GM18498 (cell line): ENCODE data around the gene CCDC30.

ENCODE experiments used
- ATAC-seq: cut with Tn5 transposase; IDR thresholded peaks from one replicate; pipeline ENCODE4 v1.9.1; 2021; ENCODE audit warnings: mild to moderate bottlenecking, moderate library complexity; ENCODE audit not compliant: unreplicated experiment

CCDC30 gene

DNA sequence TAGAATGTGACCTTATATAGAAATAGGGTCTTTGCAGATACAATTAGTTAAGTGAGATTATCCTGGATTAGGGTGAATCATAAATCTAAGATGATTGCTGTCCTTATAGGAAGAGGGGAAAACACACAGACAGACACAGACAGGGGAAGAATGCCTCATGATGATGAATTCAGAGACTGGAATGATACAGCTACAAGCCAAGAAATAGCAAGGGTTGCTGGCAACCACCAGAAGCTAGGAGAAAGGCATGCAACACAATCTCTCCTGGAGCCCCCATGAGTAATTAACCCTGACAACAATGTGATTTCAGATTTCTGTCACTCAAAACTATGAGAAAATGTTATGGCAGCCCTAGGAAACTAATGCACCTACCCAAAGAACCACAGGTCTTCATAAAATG, 176.0 kb downstream of the CCDC30 start:
- no peak for ATAC-seq

DNA sequence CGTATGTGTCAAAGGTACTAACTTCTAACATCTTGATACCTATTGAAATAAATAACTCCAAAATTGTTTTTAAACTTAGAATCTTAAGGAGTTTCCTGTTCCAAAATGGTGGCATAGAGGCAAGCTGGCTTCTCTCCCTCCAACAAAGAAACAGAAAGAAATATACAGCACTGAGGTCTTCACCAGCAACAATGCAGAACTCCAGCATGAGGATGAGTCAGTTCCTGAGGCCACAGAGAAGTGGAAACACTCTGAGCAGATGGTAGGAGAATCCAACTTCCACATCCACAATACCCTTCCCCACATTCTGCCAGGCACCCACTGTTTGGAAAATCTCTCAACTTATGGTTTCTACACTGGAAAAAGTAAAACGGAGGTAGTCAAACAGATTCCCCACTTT, 183.0 kb downstream of the CCDC30 start:
- ATAC-seq = no peak

DNA sequence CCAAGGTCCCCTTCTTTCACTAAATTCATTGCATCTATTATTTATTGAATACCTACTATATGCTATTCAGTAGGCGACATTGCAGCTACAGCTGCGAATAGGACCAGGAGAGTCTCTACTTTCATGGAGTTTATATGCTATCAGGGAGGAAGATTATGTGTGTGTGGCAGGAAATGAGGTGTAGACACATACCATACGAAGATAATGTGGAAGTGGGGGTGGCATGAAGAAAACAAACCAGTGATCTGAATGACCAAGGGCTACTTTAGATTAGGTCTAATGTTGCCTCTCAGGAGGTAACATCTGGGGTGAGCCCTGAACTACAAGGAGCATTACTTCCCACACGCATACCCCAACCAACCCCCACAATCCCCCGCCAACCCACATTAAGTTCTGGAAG, 194.1 kb downstream of the CCDC30 start:
- ATAC-seq = no peak

- peak; percentile 96 for ATAC-seq
Observed at GRCh38 chr1:42657981-42658876, 195.1 kb downstream of the CCDC30 start, which contains the start of gene PPIH. TSS of gene PPIH (plus strand) at chr1:42658423. CDS start at chr1:42658447, 24 bp downstream.

DNA sequence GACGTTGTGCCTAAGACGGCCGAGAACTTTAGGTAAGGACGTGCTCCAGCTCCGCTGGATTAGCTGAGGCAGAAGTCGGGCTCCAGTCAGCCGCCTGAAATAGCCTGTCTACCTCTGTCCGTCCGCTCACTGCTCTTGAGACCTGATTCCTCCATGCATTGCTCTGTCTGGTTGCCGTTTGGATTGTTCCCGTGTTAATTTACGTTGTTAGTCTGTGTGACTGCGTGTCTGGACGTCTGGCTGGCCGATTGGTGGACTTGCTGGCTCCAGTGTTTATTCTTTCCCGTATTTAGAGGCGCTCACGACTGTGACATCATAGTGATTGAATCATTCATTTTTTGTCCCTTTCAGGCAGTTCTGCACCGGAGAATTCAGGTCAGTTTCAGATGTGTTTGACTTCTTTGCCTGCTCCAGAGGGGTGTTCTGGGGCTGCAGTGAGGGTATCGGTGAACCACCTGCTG, 195.8 kb downstream of the CCDC30 start:
- no peak for ATAC-seq

GRCh38 chr1:42660907-42661500, 197.9 kb downstream of the CCDC30 start:
- ATAC-seq = no peak

DNA sequence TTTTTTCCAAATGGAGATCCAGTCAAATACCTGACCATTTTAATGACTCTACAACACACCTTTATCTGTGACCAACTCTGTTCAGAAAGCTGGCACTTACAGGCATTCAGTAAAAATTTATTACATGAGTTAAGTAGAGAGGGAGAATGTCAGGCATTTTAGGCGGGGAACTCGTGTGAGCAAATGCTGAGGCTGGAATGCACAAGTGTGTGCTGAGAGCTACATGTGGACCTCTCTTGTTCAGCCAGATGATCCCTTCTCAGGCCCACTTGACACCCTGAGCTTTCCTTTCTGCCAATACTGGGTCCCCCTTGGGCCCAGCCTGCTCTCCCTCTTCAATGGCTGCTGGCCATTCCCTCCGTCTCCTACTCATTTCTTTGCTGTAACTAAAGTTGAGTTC, 206.8 kb downstream of the CCDC30 start:
- no peak for ATAC-seq

DNA sequence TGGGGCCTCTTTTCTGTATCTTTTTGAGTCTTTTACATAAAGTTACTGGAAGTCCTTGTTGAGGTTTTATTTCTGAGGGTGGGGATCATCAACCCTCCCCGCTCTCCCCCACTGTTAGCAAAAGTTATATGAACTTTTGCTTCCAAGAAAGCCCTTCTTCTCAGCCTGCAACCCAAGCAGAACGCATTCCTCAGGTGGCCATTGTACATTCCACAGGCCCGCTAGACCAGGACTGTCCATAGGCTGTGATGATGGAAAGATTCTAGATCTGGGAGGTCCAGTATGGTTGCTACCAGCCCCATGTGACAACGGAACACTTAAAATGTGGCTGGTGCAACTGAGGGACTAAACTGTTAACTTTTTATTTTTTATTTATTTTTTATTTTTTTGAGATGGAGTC, 207.3 kb downstream of the CCDC30 start:
- ATAC-seq = no peak

GRCh38 chr1:42674214-42674613, 211.1 kb downstream of the CCDC30 start:
- ATAC-seq = no peak

- no peak for ATAC-seq
Observed at GRCh38 chr1:42674682-42675081, 211.6 kb downstream of the CCDC30 start.

GRCh38 chr1:42675467-42675866, 212.4 kb downstream of the CCDC30 start:
- no peak for ATAC-seq

- ATAC-seq = no peak
Observed at GRCh38 chr1:42676534-42677087, 213.5 kb downstream of the CCDC30 start.

DNA sequence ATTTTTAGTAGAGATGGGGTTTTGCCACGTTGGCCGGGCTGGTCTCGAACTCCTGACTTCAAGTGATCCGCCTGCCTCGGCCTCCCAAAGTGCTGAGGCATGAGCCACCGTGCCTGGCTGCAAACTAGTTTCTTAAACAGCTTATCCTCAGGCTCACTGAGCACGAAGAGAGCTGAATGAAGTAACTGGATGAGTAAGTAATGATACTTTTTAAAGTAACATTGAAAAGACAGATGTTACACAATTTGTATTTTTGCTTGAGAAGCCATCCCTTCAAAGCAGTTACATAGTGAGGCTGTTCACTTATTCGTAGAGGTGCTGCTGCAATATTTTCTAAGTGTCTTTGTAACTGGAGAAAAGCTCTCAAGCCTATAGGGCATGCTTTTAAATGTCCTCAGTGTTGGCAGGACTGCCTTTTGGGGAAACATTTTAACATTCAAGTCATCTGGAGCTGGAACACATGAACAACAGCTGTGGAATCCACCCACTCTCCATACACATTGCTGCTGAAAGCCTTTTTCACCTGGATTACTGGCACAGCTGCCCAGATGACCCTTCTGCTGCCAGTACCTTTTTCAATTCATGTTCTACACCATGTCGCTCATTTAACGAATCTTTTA, 216.4 kb downstream of the CCDC30 start:
- ATAC-seq = no peak

DNA sequence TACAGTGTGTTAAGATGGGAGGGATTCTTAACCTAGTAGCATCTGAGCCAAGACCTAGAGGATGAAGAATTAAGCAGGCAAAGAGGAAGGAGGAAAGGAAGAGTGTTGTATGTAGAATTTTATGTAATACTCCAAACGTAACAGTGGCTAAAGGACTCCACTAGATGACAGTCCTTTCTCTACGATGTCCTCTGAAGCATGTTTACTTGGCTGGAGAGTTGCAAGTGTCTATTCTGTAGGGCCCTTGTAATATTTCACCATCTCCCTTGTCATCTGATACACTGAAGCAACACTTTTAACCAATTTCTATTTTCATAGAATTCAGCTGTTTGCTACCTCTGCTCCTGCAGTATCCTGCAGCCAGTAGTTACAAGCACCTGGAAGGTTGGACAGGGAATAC, 217.0 kb downstream of the CCDC30 start:
- no peak for ATAC-seq

GRCh38 chr1:42680921-42681683, 218.0 kb downstream of the CCDC30 start:
- ATAC-seq = no peak

DNA sequence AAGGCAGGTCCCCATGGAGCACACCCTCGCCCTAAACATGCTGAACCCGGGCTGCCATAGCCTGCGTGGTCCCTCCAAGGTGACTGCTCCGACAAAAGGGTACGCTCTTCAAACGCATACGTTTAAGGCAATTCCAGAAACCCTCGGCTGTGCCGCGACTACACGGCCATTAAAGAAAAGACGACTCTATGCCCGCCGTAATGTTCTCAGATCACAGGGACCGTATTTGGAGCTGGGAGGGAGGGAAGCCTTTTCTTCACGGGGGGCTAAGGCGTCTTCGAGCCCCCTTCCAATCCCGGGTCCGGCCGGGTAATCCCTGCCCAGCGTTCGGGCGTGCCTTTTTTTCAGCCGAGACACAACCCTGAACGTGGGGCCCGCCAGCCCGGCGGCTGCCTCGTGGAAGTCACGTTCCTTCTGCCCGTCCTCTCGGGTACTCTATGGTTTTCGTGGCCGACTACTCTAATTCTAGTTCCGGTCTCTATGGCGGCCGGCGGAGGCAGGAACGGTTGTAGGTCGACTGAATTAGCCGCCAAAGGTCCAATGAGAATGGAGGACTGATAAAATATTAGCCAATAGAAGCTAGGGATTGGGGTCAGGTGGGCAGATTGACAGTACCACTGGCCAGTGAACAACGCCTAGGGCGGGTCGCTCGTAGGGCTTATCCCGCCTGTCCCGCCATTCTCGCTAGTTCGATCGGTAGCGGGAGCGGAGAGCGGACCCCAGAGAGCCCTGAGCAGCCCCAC, 218.8 kb downstream of the CCDC30 start, which contains the start of gene YBX1:
Gene YBX1 (plus strand): TSS at position 678 of the 743 bp plus-strand sequence. CDS start 148 bp downstream, outside the sequence.
- peak; percentile 89 for ATAC-seq

- peak; percentile 27 for ATAC-seq
Observed at GRCh38 chr1:42682484-42682738, 219.3 kb downstream of the CCDC30 start.

DNA sequence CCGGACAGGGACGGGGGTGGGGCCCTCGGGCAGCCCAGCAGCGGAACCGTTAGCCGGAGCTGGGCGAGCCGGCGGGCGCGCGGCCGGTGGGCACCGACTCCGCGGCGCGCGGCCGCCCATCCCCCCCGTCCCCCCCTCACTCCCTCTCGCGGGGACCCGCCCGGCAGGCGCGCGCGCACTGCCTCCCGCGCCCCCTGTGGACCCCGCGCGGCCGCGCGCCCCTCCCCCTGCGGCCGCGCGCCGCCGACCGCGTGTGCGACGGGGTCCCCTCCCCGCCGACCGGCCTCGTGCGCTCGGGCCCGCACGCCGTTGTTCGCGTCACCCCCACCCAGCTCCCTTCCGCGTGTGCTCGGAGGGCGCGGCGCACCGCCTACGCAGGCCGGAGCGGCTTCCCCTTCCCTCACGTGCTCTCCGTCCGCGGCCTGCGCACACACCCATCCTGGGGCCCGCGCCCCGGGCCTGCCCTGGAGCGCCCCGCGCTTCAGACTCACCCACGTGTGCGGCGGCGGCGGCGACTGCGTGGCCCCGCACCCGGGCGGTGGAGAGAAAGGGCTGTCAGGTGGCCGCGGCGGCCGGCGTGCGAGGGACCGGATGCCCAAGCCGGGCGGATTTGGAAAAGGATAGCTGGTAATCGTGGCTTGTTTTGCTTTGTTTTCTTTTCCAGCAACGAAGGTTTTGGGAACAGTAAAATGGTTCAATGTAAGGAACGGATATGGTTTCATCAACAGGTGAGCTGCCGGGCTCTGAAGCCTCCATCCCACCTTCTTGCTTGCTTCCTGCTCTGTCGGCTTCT, 219.8 kb downstream of the CCDC30 start:
- ATAC-seq = peak; percentile 49

- no peak for ATAC-seq
Observed at GRCh38 chr1:42684139-42684538, 221.1 kb downstream of the CCDC30 start.
